Panc1 (cell line): Measurements from ENCODE around the gene RPGR. TPM values are rescaled to one million over a fixed set of nuclear protein-coding genes. Genes with fewer than 3 reads are reported as not detected.

Experiments used
- ATAC-seq: fragments of 200-7000 bp; cut with Tn5 transposase; 2 replicates; pipeline ENCODE4 v1.9.1; 2020; ENCODE audit warnings: mild to moderate bottlenecking, moderate library complexity
- BruUV-seq: library from RNA; stranded (reverse); fragments of 400-500 nt; replicated peaks from 2 replicates; lab custom pipeline; 2021; lab: Mats Ljungman, UMichigan
- CTCF ChIA-PET: fragments of 300-600 bp; sonication (Branson Sonifier 250); formaldehyde crosslinking; loops from one replicate; lab custom pipeline; 2022; ENCODE audit warnings: antibody characterized with exemption; lab: Charles Lee
- POLR2A ChIA-PET: fragments of 300-600 bp; sonication (Branson Sonifier 250); formaldehyde crosslinking; loops from one replicate; lab custom pipeline; 2022; ENCODE audit warnings: antibody characterized with exemption; lab: Charles Lee
- DNase-seq: peaks from one replicate; pipeline ENCODE4 v3.0.0-alpha.2; 2010; ENCODE audit warnings: low read depth, low spot score
- H3K27ac ChIP-seq: 2 replicates; pipeline ENCODE4 v1.5.1; 2011; ENCODE audit warnings: mild to moderate bottlenecking, low read length, inconsistent platforms
- H3K27me3 ChIP-seq: fragments of 200-500 bp; sonication (Bioruptor generic); 2 replicates; pipeline ENCODE4 v1.6.0; 2014; ENCODE audit warnings: low read length, inconsistent platforms; ENCODE audit not compliant: control insufficient read depth, insufficient read depth
- H3K36me3 ChIP-seq: fragments of 200-500 bp; sonication (Bioruptor generic); 2 replicates; pipeline ENCODE4 v1.5.1; 2014; ENCODE audit warnings: inconsistent platforms, mild to moderate bottlenecking, low read length, moderate library complexity; ENCODE audit not compliant: control insufficient read depth, insufficient read depth
- H3K4me1 ChIP-seq: 2 replicates; pipeline ENCODE4 v1.5.1; 2011; ENCODE audit warnings: inconsistent platforms, mild to moderate bottlenecking, low read length, moderate library complexity; ENCODE audit not compliant: control insufficient read depth, insufficient read depth
- H3K4me3 ChIP-seq, 2 experiments: 2 replicates each; pipeline ENCODE4 v1.5.1; 2011 to 2012; ENCODE audit warnings: low read depth in 2 of 2, low read length in 2 of 2, mild to moderate bottlenecking in 2 of 2, inconsistent platforms in 1 of 2, moderate library complexity in 1 of 2
- H3K9me3 ChIP-seq: fragments of 200-500 bp; sonication (Bioruptor generic); 2 replicates; pipeline ENCODE4 v1.5.1; 2014; ENCODE audit warnings: low read depth, mild to moderate bottlenecking, inconsistent platforms, low read length, moderate library complexity; ENCODE audit not compliant: control insufficient read depth, insufficient read depth
- POLR2AphosphoS5 ChIP-seq: IDR thresholded peaks from 2 replicates; pipeline ENCODE4 v1.6.1; 2012; ENCODE audit warnings: mild to moderate bottlenecking, low read depth, low read length, moderate library complexity
- SIN3A ChIP-seq: IDR thresholded peaks from 2 replicates; pipeline ENCODE4 v1.6.1; 2012; ENCODE audit warnings: low read depth, mild to moderate bottlenecking, low read length, moderate library complexity, borderline replicate concordance; ENCODE audit not compliant: insufficient read depth
- TCF7L2 ChIP-seq: IDR thresholded peaks from 2 replicates; pipeline ENCODE4 v1.6.1; 2011; ENCODE audit warnings: mild to moderate bottlenecking, low read depth, low read length, inconsistent platforms
- in situ Hi-C: cut with HindIII; loops from 2 replicates; pipeline ENCODE4 v1.10.0; 2016; ENCODE audit warnings: low sequenced_read_pairs, low pct_unique_long_range_greater_than_20kb
- intact Hi-C: fragments of 100-400 bp; cut with micrococcal nuclease; formaldehyde crosslinking; loops from one replicate; pipeline ENCODE4 v1.10.0; 2022; ENCODE audit not compliant: unreplicated experiment
- total RNA-seq: library from RNA; stranded (reverse); gene quantifications from one replicate; pipeline ENCODE4 v1.2.1, GENCODE V29; 2021; ENCODE audit not compliant: unreplicated experiment
- TF ChIP-seq, protein P1 (sequence below): fragments of 450-650 bp; IDR thresholded peaks from 2 replicates; pipeline ENCODE4 v1.5.1; 2017; ENCODE audit warnings: mild to moderate bottlenecking
- TF ChIP-seq, protein P2 (sequence below), 2 experiments: IDR thresholded peaks; 2 replicates each; pipeline ENCODE4 v1.6.1; 2011 to 2012; ENCODE audit warnings: low read depth in 2 of 2, control low read depth in 1 of 2, low read length in 1 of 2, mild to moderate bottlenecking in 1 of 2, moderate library complexity in 1 of 2; ENCODE audit not compliant: insufficient read depth in 1 of 2

Gene RPGR
- total RNA-seq, 1 experiment from 2014 or later = 4.0 TPM

DNA sequence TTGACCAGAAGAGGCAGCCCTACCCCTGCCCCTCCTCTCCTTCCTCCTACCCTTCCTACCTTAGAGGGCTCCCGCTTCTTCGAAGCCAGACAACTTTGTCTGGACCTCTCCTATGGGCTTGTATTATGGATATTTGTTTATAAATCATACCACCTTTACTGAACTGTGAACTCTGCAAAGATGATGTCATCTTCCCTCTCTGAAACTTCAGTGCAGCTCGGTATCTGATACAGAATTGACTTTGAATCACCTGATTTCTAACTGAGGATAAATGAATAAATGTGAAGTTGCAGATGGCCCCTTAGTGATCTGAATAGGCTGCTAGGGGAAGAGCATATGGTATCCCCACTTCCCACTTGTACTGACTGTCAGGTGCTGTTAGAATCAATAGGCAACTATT is 24.0 kb upstream of the RPGR start:
- in situ Hi-C loops (no loop called here), intact Hi-C loops (no loop called here)
- Histone ChIP-seq H3K4me3 (no peak overlapping the region), H3K27ac (no peak overlapping the region), H3K27me3 (no peaks in the 10 kb centered on the region), H3K4me1 (no peaks in the 10 kb centered on the region), H3K9me3 (no peaks in the 10 kb centered on the region), H3K36me3 (no peaks in the 10 kb centered on the region)
- no peak for DNase-seq
- ATAC-seq = no peak
- ChIA-PET CTCF (no interaction called here), POLR2A (no interaction called here)
- BruUV-seq = no TSS peak
- TF ChIP-seq, protein P1, sequence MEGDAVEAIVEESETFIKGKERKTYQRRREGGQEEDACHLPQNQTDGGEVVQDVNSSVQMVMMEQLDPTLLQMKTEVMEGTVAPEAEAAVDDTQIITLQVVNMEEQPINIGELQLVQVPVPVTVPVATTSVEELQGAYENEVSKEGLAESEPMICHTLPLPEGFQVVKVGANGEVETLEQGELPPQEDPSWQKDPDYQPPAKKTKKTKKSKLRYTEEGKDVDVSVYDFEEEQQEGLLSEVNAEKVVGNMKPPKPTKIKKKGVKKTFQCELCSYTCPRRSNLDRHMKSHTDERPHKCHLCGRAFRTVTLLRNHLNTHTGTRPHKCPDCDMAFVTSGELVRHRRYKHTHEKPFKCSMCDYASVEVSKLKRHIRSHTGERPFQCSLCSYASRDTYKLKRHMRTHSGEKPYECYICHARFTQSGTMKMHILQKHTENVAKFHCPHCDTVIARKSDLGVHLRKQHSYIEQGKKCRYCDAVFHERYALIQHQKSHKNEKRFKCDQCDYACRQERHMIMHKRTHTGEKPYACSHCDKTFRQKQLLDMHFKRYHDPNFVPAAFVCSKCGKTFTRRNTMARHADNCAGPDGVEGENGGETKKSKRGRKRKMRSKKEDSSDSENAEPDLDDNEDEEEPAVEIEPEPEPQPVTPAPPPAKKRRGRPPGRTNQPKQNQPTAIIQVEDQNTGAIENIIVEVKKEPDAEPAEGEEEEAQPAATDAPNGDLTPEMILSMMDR = no peak
- TF ChIP-seq SIN3A = no peak

DNA sequence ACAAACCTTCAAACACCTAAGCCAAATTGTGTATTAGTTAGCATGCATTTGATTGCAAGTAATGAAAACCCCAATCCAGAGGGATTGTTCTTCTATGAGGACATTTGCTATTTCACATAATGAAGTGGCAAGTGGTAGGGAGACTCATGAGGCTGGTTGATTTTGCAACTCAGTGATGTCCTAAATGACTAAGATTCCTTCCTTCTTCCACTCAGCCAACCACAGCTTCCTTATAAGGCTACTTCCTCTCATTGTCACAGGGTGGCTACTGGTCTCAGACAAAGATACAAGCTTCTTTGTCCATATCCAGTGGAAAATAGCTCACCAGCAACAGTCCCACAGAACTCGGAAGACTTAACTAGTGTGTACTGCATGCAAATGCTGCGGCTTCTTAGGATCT is 19.8 kb upstream of the RPGR start:
- in situ Hi-C loops = no loop called here
- Histone ChIP-seq H3K4me1 (no peaks in the 10 kb centered on the region), H3K27ac (no peak overlapping the region), H3K36me3 (no peaks in the 10 kb centered on the region), H3K4me3 (no peak overlapping the region), H3K27me3 (no peaks in the 10 kb centered on the region), H3K9me3 (no peaks in the 10 kb centered on the region)
- DNase-seq (no peak), ATAC-seq (no peak)
- BruUV-seq = no TSS peak
- TF ChIP-seq, protein P2, sequence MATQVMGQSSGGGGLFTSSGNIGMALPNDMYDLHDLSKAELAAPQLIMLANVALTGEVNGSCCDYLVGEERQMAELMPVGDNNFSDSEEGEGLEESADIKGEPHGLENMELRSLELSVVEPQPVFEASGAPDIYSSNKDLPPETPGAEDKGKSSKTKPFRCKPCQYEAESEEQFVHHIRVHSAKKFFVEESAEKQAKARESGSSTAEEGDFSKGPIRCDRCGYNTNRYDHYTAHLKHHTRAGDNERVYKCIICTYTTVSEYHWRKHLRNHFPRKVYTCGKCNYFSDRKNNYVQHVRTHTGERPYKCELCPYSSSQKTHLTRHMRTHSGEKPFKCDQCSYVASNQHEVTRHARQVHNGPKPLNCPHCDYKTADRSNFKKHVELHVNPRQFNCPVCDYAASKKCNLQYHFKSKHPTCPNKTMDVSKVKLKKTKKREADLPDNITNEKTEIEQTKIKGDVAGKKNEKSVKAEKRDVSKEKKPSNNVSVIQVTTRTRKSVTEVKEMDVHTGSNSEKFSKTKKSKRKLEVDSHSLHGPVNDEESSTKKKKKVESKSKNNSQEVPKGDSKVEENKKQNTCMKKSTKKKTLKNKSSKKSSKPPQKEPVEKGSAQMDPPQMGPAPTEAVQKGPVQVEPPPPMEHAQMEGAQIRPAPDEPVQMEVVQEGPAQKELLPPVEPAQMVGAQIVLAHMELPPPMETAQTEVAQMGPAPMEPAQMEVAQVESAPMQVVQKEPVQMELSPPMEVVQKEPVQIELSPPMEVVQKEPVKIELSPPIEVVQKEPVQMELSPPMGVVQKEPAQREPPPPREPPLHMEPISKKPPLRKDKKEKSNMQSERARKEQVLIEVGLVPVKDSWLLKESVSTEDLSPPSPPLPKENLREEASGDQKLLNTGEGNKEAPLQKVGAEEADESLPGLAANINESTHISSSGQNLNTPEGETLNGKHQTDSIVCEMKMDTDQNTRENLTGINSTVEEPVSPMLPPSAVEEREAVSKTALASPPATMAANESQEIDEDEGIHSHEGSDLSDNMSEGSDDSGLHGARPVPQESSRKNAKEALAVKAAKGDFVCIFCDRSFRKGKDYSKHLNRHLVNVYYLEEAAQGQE (IDR thresholded peaks at IDR 0.05; ENCODE audit: insufficient read depth in 1 of 2, low read depth in 2 of 2, low read length in 1 of 2) = no peak
- TF ChIP-seq, protein P1 = no peak
- no peak for TF ChIP-seq SIN3A
- TF ChIP-seq POLR2AphosphoS5 = no peak
- TF ChIP-seq TCF7L2 = no peak
- ChIA-PET POLR2A (no interaction called here), CTCF (no interaction called here)
- intact Hi-C loops = no loop called here
